Mucosa of descending colon (tissue), 3 donors: ENCODE data around the gene CPA4. TPM values are rescaled to one million over a fixed set of nuclear protein-coding genes. Genes with fewer than 3 reads are reported as not detected.

ENCODE experiments used
- ATAC-seq: fragments of 200-7000 bp; cut with Tn5 transposase; one replicate; pipeline ENCODE4 v1.9.1; 2020; ENCODE audit warnings: mild to moderate bottlenecking, moderate library complexity
- DNase-seq, 3 donors: peaks; one replicate each; pipeline ENCODE4 v3.0.0-alpha.2; 2020
- H3K36me3 ChIP-seq: fragments of 200-600 bp; one replicate; pipeline ENCODE4 v1.8.0; 2021; ENCODE audit warnings: low read depth, mild to moderate bottlenecking
- H3K4me1 ChIP-seq: fragments of 200-600 bp; one replicate; pipeline ENCODE4 v1.8.0; 2021; ENCODE audit warnings: low read depth, mild to moderate bottlenecking
- H3K4me3 ChIP-seq: fragments of 200-600 bp; one replicate; pipeline ENCODE4 v1.8.0; 2021; ENCODE audit warnings: mild to moderate bottlenecking
- H3K9me3 ChIP-seq: fragments of 200-600 bp; one replicate; pipeline ENCODE4 v1.8.0; 2021; ENCODE audit warnings: mild to moderate bottlenecking
- intact Hi-C, 2 donors: fragments of 100-400 bp; cut with DNase I in 1 of 2; cut with micrococcal nuclease in 1 of 2; formaldehyde crosslinking; loops; one replicate each; pipeline versions ENCODE4 v1.11.0 to v1.11.1; 2022; cut with DNase I, micrococcal nuclease
- total RNA-seq, 3 donors: library from RNA; stranded (reverse); fragmentation: NEBNext Ultra II Directional in 2 of 3; extraction: Animal tissue kit (Norgen Biotek cat#: 25700) in 2 of 3; gene quantifications; one replicate each; pipeline versions ENCODE4 v1.2.1 to v1.2.4, GENCODE V29; 2021 to 2023
- TF ChIP-seq, protein P1 (sequence below): fragments of 200-600 bp; IDR thresholded peaks from one replicate; pipeline ENCODE4 v1.8.0; 2022; ENCODE audit warnings: antibody characterized with exemption, mild to moderate bottlenecking
- donor health status: DM: no; HTN: no; CAD: no; lungs with moderate emphysema.
- donor health status: DM: no; HTN: no; CAD: no.
- donor health status: DM: no; HTN: yes; CAD: no.

The CPA4 gene
- total RNA-seq, 3 donors from 2014 or later, result not detected

DNA sequence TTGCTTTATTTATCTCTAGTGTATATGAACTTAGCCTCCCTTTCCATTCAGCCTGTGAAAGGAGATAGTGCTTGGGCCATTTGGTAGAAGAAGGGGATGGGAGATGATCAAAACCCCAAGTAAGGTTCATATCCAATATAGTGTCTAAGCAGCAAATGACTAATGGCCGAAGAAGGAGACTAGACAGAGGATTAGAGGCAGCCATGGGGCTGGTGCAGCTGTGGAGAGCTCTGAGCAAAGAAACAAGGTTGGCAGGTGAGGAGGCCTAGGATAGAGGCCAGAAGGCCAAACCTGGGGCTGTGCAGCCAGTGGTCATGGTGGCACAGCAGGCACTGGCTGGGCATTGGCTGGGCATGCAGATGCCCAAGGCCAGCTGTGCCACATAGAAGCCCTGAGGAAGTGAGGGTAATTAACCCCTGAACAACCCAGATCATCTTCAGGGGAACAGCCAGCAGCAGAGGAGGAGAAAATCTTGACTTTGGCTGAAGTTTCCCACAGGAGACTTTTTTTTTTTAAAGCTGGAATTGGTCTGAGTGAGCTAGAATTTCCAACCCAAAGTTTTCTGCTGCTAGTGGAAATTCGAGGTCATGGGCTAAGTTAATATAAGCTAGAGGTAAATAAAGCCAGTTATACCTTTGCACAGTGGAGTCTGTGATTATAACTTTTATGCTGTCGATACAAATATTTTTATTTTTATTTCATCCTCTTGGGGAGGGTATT lies 77.0 kb downstream of the CPA4 start:
- TF ChIP-seq, protein P1, sequence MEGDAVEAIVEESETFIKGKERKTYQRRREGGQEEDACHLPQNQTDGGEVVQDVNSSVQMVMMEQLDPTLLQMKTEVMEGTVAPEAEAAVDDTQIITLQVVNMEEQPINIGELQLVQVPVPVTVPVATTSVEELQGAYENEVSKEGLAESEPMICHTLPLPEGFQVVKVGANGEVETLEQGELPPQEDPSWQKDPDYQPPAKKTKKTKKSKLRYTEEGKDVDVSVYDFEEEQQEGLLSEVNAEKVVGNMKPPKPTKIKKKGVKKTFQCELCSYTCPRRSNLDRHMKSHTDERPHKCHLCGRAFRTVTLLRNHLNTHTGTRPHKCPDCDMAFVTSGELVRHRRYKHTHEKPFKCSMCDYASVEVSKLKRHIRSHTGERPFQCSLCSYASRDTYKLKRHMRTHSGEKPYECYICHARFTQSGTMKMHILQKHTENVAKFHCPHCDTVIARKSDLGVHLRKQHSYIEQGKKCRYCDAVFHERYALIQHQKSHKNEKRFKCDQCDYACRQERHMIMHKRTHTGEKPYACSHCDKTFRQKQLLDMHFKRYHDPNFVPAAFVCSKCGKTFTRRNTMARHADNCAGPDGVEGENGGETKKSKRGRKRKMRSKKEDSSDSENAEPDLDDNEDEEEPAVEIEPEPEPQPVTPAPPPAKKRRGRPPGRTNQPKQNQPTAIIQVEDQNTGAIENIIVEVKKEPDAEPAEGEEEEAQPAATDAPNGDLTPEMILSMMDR, result no peak
- Histone ChIP-seq H3K4me3 (no peak overlapping the region), H3K4me1 (peaks cover 10% of the 10 kb centered on the region), H3K36me3 (no peaks in the 10 kb centered on the region), H3K9me3 (no peaks in the 10 kb centered on the region)
- DNase-seq, result no peak
- intact Hi-C loops, result no loop called here
- no peak for ATAC-seq

DNA sequence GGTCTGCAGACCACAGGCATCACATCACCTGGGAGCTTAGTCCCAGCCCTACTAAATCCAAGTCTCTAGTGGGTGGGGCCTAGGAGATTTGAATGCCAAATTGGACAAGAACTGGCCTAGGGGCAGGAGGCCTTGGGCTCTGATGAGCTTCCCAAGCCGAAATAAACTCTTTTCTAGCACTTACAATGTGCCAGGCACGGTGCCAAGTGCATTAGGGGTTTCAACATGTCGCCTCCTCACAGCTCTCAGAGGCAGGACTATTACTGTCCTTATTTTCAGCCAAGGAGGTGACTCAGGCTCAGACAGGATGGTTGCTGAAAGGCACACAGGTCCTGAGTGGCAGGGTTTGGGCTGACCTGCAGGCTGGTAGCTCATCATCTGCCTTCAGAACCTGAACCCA lies 78.1 kb downstream of the CPA4 start:
- intact Hi-C loops, result no loop called here
- H3K4me1 ChIP-seq, result peaks cover 10% of the 10 kb centered on the region
- TF ChIP-seq, protein P1, result no peak

DNA sequence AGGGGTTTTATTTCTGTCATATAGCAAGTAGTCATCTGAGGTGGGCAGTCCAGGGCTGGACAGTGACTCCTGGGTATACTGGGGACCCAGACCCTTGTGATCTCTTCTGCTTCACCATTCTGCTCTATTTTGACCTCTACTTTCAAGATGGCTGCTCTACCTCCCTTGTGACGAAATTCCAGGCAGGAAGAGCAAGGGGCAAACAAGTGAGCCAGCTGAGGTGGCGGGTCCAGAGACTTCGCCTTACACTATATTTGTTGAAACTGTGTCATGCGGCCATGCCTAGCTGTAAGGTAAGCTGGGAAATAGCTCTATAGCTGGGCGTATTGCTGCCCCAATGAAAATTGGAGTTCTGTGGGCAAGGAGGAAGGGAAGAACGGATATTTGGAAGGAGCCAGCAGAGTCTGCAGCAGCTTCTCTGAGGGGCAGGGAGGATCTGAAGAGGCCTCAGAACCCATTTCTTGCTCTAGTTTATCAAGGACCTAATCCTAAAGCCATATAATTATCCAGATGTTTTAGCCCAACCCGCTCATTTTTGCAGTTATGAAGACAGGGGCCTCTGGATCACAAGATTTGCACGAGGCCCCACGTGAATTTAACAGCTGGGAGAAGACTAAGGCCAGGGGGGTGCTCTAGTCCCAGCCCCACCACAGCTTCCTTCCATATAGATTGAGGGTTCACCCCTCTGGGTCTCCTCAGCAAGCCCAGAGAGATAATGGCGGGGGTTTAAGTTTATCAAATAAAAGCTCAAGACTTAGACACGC lies 79.6 kb downstream of the CPA4 start:
- no peak for DNase-seq
- intact Hi-C loops, result no loop called here
- H3K4me1 ChIP-seq, result peaks cover 4% of the 10 kb centered on the region

More for the DNA sequence above, 78.1 kb downstream of the CPA4 start:
- Histone ChIP-seq H3K36me3 (no peaks in the 10 kb centered on the region), H3K4me3 (no peak overlapping the region), H3K9me3 (peaks cover under 1% of the 10 kb centered on the region)
- DNase-seq, result no peak
- ATAC-seq, result no peak

More for the DNA sequence above, 79.6 kb downstream of the CPA4 start:
- H3K9me3 ChIP-seq, result peaks cover 6% of the 10 kb centered on the region
- H3K4me3 ChIP-seq, result no peak overlapping the region
- no peak for ATAC-seq
- TF ChIP-seq, protein P1, result no peak
- no peaks in the 10 kb centered on the region for H3K36me3 ChIP-seq

Other genes starting within 250 kb of the CPA4 start
- 10 to 100 TPM in 2 of 3 donors, 1 to 10 TPM in 1; 8.4 to 12.0 (median 10.1) TPM for gene ZC3HC1, start 241.8 kb upstream of the CPA4 start, total RNA-seq
- gene KLHDC10, start 222.6 kb upstream of the CPA4 start, total RNA-seq, result 10 to 100 TPM; 30.1 to 36.2 (median 34.1) TPM
- 10 to 100 TPM; 19.1 to 28.9 (median 27.6) TPM for gene TMEM209, start 87.8 kb upstream of the CPA4 start, total RNA-seq
- gene SSMEM1, start 85.3 kb upstream of the CPA4 start, total RNA-seq, result not detected
- gene CPA2, start 26.3 kb upstream of the CPA4 start, total RNA-seq, result 1 to 10 TPM in 2 of 3 donors, under 1 TPM in 1; 0.22 to 2.6 (median 2.1) TPM
- gene CPA5, start 51.7 kb downstream of the CPA4 start, total RNA-seq, result not detected
- gene CPA1, start 87.3 kb downstream of the CPA4 start, total RNA-seq, result not detected
- gene CEP41, start 147.9 kb downstream of the CPA4 start, total RNA-seq, result 1 to 10 TPM; 6.4 to 8.3 (median 6.6) TPM
- 10 to 100 TPM; 31.7 to 61.4 (median 42.6) TPM for gene MEST, start 198.9 kb downstream of the CPA4 start, total RNA-seq